Panc1 (cell line): Measurements from ENCODE around the gene FMN2.

Experiments used
- POLR2AphosphoS5 ChIP-seq: IDR thresholded peaks from 2 replicates; pipeline ENCODE4 v1.6.1; 2012; ENCODE audit warnings: mild to moderate bottlenecking, low read depth, low read length, moderate library complexity
- TF ChIP-seq, protein P1 (sequence below): fragments of 450-650 bp; IDR thresholded peaks from 2 replicates; pipeline ENCODE4 v1.5.1; 2017; ENCODE audit warnings: mild to moderate bottlenecking

DNA sequence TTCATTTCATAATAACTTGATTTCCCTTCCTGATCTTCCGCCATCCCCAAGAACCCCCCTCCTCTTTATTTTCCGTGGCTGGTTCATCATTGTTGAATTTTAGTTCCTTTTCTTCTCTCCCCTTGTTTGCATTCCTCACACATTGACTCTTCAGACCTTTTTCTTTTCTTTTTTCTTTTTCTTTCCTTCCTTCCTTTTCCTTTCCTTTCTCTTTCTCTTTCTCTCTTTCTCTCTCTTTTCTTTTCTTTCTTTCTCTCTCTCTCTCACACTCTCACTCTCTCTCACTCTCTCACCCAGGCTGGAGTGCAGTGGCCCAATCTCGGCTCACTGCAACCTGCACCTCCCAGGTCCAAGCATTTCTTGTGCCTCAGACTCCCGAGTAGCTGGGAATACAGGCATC lies 231.3 kb downstream of the FMN2 start:
- TF ChIP-seq, protein P1, sequence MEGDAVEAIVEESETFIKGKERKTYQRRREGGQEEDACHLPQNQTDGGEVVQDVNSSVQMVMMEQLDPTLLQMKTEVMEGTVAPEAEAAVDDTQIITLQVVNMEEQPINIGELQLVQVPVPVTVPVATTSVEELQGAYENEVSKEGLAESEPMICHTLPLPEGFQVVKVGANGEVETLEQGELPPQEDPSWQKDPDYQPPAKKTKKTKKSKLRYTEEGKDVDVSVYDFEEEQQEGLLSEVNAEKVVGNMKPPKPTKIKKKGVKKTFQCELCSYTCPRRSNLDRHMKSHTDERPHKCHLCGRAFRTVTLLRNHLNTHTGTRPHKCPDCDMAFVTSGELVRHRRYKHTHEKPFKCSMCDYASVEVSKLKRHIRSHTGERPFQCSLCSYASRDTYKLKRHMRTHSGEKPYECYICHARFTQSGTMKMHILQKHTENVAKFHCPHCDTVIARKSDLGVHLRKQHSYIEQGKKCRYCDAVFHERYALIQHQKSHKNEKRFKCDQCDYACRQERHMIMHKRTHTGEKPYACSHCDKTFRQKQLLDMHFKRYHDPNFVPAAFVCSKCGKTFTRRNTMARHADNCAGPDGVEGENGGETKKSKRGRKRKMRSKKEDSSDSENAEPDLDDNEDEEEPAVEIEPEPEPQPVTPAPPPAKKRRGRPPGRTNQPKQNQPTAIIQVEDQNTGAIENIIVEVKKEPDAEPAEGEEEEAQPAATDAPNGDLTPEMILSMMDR = no peak
- no peak for TF ChIP-seq POLR2AphosphoS5
